HG02981 (cell line): ENCODE measurements around the gene FGF2.
A peak's percentile ranks its signal among the peaks of the same experiment; 100 is the strongest.
"Not testable (repeated sequence)": the region's sequence is repeated elsewhere in the genome, so short reads cannot be mapped to it uniquely, and the experiment has no call there.

ENCODE experiments used
- ATAC-seq: cut with Tn5 transposase; IDR thresholded peaks from one replicate; pipeline ENCODE4 v1.9.1; 2021; ENCODE audit warnings: mild to moderate bottlenecking, moderate library complexity; ENCODE audit not compliant: unreplicated experiment

FGF2 gene

GRCh38 chr4:122826553-122827257 lies at the start of gene FGF2:
TSS of gene FGF2 (plus strand) at chr4:122826831. CDS start at chr4:122827175, 344 bp downstream.
- peak; percentile 10 for ATAC-seq

GRCh38 chr4:122776916-122777315 lies 49.7 kb upstream of the FGF2 start:
- ATAC-seq, result no peak

GRCh38 chr4:122777846-122778673 lies 48.6 kb upstream of the FGF2 start:
- ATAC-seq, result no peak

GRCh38 chr4:122781486-122781885 lies 45.1 kb upstream of the FGF2 start:
- ATAC-seq, result no peak

- no peak for ATAC-seq
Observed at GRCh38 chr4:122783301-122784215, 43.1 kb upstream of the FGF2 start.

GRCh38 chr4:122784261-122784660 lies 42.4 kb upstream of the FGF2 start:
- no peak for ATAC-seq

GRCh38 chr4:122785099-122785498 lies 41.5 kb upstream of the FGF2 start:
- no peak for ATAC-seq

GRCh38 chr4:122786296-122786695 lies 40.3 kb upstream of the FGF2 start:
- not testable (repeated sequence) for ATAC-seq

- ATAC-seq, result not testable (repeated sequence)
Observed at GRCh38 chr4:122786920-122787319, 39.7 kb upstream of the FGF2 start.

- ATAC-seq, result no peak
Observed at GRCh38 chr4:122787940-122788339, 38.7 kb upstream of the FGF2 start.

GRCh38 chr4:122788935-122789334 lies 37.7 kb upstream of the FGF2 start:
- no peak for ATAC-seq

GRCh38 chr4:122793811-122794210 lies 32.8 kb upstream of the FGF2 start:
- ATAC-seq, result no peak

GRCh38 chr4:122796801-122797404 lies 29.7 kb upstream of the FGF2 start:
- ATAC-seq, result no peak

- ATAC-seq, result no peak
Observed at GRCh38 chr4:122797405-122798094, 29.1 kb upstream of the FGF2 start.

GRCh38 chr4:122798101-122798500 lies 28.5 kb upstream of the FGF2 start:
- ATAC-seq, result no peak

GRCh38 chr4:122798917-122799316 lies 27.7 kb upstream of the FGF2 start:
- ATAC-seq, result no peak

- ATAC-seq, result no peak
Observed at GRCh38 chr4:122803788-122804208, 22.8 kb upstream of the FGF2 start.

GRCh38 chr4:122806981-122807679 lies 19.5 kb upstream of the FGF2 start:
- no peak for ATAC-seq

GRCh38 chr4:122810669-122811068 lies 16.0 kb upstream of the FGF2 start:
- no peak for ATAC-seq
